Activated CD4-positive, alpha-beta T cell treated with anti-CD3 and anti-CD28 coated beads, Interleukin-2, amount 10 ng/mL, durations not matched to agents 24 days and 14 days (primary cell): ENCODE measurements around the gene IP6K1. TPM values are rescaled to one million over a fixed set of nuclear protein-coding genes. Genes with fewer than 3 reads are reported as not detected.
A peak's percentile ranks its signal among the peaks of the same experiment; 100 is the strongest.

Experiments
- DNase-seq: peaks from one replicate; pipeline ENCODE4 v3.0.0; 2022
- H3K27ac Mint-ChIP-seq: one replicate; pipeline ENCODE4 v1.8.0; 2022; ENCODE audit warnings: mild to moderate bottlenecking, mixed read lengths
- H3K27me3 Mint-ChIP-seq: one replicate; pipeline ENCODE4 v1.8.0; 2022; ENCODE audit warnings: mixed read lengths
- H3K36me3 Mint-ChIP-seq: one replicate; pipeline ENCODE4 v1.8.0; 2022; ENCODE audit warnings: low read depth, mild to moderate bottlenecking, mixed read lengths
- H3K4me1 Mint-ChIP-seq: one replicate; pipeline ENCODE4 v1.8.0; 2021; ENCODE audit warnings: mixed read lengths
- H3K4me3 Mint-ChIP-seq: one replicate; pipeline ENCODE4 v1.8.0; 2022; ENCODE audit warnings: mild to moderate bottlenecking, moderate library complexity, mixed read lengths
- H3K9me3 Mint-ChIP-seq: one replicate; pipeline ENCODE4 v1.8.0; 2021; ENCODE audit warnings: mixed read lengths
- intact Hi-C: fragments of 100-400 bp; cut with micrococcal nuclease; formaldehyde crosslinking; loops from one replicate; pipeline ENCODE4 v1.15.1; 2023
- total RNA-seq: library from RNA; stranded (reverse); gene quantifications from 2 replicates; pipeline ENCODE4 v1.2.3, GENCODE V29; 2022

IP6K1 gene
- total RNA-seq, 1 donor from 2014 or later = 42.2 TPM

DNA sequence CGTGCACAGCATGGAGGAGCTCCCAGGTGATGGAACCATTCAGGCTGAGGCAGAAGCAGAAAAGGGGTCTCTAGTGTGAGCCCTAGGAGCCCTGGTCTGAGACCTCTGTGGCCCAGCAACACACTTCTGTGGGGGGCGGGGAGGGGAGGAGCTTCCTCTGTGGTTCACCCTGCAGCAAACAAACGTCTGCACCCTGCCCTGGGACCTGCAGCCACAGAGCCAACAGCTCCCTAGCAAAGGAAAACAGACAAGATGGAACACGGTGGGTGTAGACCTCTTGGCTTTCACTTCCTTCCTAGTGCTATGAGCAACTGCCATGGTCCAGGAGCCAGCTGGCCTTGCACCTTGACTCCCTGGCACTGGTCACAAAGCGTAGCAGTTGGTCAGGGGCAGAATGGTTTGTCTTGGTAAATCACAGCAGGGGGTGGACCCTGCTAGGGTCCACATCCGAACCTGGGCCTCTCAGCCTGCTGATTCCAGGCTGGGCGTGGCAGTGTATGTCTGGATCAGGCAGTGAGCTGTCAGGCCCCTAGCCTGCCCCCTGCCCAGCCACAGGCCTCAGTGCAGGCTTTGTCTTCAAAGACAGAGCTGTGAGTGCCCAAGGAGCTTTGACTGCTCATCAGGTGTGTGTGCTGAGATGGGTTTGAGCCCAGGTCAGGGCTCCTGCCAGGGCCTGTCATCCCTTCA is 73.6 kb downstream of the IP6K1 start:
- Mint-ChIP-seq H3K36me3 (peaks cover 6% of the 10 kb centered on the region), H3K4me1 (peaks cover 11% of the 10 kb centered on the region), H3K9me3 (no peaks in the 10 kb centered on the region), H3K4me3 (no peak overlapping the region), H3K27me3 (no peaks in the 10 kb centered on the region), H3K27ac (no peak overlapping the region)
- peak; percentile 69 for DNase-seq
- intact Hi-C loops = no loop called here

GRCh38 chr3:49712166-49712565 is 74.2 kb downstream of the IP6K1 start:
- H3K27me3 Mint-ChIP-seq = no peaks in the 10 kb centered on the region
- peaks cover 11% of the 10 kb centered on the region for H3K4me1 Mint-ChIP-seq
- H3K4me3 Mint-ChIP-seq = no peak overlapping the region
- DNase-seq = no peak
- H3K36me3 Mint-ChIP-seq = peaks cover 6% of the 10 kb centered on the region
- intact Hi-C loops = no loop called here
- H3K27ac Mint-ChIP-seq = no peak overlapping the region
- H3K9me3 Mint-ChIP-seq = no peaks in the 10 kb centered on the region

DNA sequence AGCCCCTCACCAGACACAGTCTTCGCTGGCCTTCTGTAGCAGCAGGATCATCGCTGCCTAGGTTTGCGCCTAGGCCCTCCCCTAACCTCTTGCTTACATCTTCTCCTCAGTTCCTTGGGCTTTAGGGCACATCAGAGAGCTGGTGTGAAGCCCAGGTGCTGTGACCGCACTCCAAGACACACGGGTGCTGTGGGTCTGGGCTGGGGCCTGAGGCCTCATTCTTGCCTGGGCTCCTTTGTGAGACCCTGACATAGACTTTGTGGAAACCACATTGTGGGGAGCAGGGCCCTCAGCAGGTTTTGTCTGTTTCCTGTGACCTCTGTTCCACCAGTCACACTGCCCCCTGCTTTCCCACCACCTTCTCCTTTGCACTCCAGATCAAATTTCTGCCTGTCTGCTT is 74.9 kb downstream of the IP6K1 start:
- peaks cover 11% of the 10 kb centered on the region for H3K36me3 Mint-ChIP-seq
- H3K27ac Mint-ChIP-seq = no peak overlapping the region
- H3K4me1 Mint-ChIP-seq = peaks cover 11% of the 10 kb centered on the region
- intact Hi-C loops = no loop called here
- H3K4me3 Mint-ChIP-seq = no peak overlapping the region
- no peak for DNase-seq
- H3K27me3 Mint-ChIP-seq = no peaks in the 10 kb centered on the region
- no peaks in the 10 kb centered on the region for H3K9me3 Mint-ChIP-seq

GRCh38 chr3:49709852-49710251 is 76.5 kb downstream of the IP6K1 start:
- Mint-ChIP-seq H3K27ac (no peak overlapping the region), H3K9me3 (no peaks in the 10 kb centered on the region), H3K36me3 (peaks cover 12% of the 10 kb centered on the region), H3K4me1 (peaks cover 11% of the 10 kb centered on the region), H3K27me3 (no peaks in the 10 kb centered on the region), H3K4me3 (no peak overlapping the region)
- intact Hi-C loops = no loop called here
- no peak for DNase-seq

- Mint-ChIP-seq H3K9me3 (no peaks in the 10 kb centered on the region), H3K27me3 (no peaks in the 10 kb centered on the region), H3K4me1 (peaks cover 6% of the 10 kb centered on the region), H3K36me3 (peaks cover 22% of the 10 kb centered on the region), H3K4me3 (no peak overlapping the region), H3K27ac (no peak overlapping the region)
- intact Hi-C loops = no loop called here
- DNase-seq = no peak
These were observed 79.2 kb downstream of the IP6K1 start for GRCh38 chr3:49707113-49707480.

GRCh38 chr3:49706456-49707112 is 79.8 kb downstream of the IP6K1 start:
- Mint-ChIP-seq H3K4me3 (no peak overlapping the region), H3K4me1 (peaks cover 2% of the 10 kb centered on the region), H3K27me3 (no peaks in the 10 kb centered on the region)

GRCh38 chr3:49705390-49705960 is 80.9 kb downstream of the IP6K1 start:
- H3K9me3 Mint-ChIP-seq = no peaks in the 10 kb centered on the region
- DNase-seq = no peak
- no peak overlapping the region for H3K27ac Mint-ChIP-seq
- intact Hi-C loops = no loop called here
- no peaks in the 10 kb centered on the region for H3K27me3 Mint-ChIP-seq
- H3K4me3 Mint-ChIP-seq = no peak overlapping the region
- peaks cover 23% of the 10 kb centered on the region for H3K36me3 Mint-ChIP-seq
- peaks cover 2% of the 10 kb centered on the region for H3K4me1 Mint-ChIP-seq

More at GRCh38 chr3:49706456-49707112, 79.8 kb downstream of the IP6K1 start:
- no peak overlapping the region for H3K27ac Mint-ChIP-seq
- peaks cover 23% of the 10 kb centered on the region for H3K36me3 Mint-ChIP-seq
- DNase-seq = no peak
- intact Hi-C loops = no loop called here
- no peaks in the 10 kb centered on the region for H3K9me3 Mint-ChIP-seq

DNA sequence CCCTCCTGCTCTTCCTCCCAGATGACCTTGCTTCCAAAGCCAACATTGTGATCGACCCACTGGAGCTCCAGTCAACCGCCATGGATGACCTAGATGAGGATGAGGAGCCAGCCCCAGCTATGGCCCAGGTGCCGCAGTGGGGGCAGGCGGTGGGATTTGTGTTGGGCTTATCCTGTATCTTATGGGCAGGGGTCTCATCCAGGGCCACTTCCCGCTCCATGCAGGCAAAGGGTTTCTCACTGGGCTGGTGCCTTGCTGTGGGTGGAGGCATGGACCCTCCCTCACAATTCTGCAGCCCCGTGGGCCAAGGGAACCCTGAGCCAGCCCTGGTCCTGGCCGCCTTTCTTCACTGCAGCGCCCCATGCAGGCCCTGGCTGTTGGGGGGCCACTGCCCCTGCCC is 81.7 kb downstream of the IP6K1 start:
- no peak for DNase-seq
- Mint-ChIP-seq H3K4me1 (peaks cover 2% of the 10 kb centered on the region), H3K36me3 (peaks cover 25% of the 10 kb centered on the region), H3K27me3 (no peaks in the 10 kb centered on the region), H3K9me3 (no peaks in the 10 kb centered on the region), H3K4me3 (no peak overlapping the region), H3K27ac (no peak overlapping the region)
- intact Hi-C loops = no loop called here

DNA sequence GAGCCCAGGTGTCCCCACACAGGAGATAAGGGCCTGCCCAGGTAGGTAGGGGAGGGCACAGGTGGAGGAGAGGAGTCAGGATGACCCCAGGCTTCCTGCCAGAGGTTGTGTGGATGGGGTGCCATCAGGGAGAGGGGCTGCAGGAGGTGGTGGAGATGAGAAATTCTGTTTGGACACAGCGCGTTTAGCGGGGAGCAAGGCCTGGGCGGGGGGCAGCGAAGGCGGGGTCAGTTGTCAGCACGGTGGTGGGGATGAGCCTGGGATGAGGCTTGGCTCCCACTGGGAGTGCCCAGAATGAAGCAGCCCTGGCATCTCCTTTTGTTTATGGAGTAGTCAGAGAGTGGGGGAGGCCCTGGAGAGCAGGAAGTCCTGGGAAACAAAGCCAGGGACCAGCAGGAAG is 82.4 kb downstream of the IP6K1 start:
- Mint-ChIP-seq H3K4me1 (peaks cover 2% of the 10 kb centered on the region), H3K4me3 (no peak overlapping the region), H3K36me3 (peaks cover 25% of the 10 kb centered on the region), H3K27ac (no peak overlapping the region), H3K9me3 (no peaks in the 10 kb centered on the region), H3K27me3 (no peaks in the 10 kb centered on the region)
- DNase-seq = no peak
- intact Hi-C loops = loop anchor here (1.0 kb wide), 1 partner anchor 135 kb away; no protein-coding TSS in a partner anchor

DNA sequence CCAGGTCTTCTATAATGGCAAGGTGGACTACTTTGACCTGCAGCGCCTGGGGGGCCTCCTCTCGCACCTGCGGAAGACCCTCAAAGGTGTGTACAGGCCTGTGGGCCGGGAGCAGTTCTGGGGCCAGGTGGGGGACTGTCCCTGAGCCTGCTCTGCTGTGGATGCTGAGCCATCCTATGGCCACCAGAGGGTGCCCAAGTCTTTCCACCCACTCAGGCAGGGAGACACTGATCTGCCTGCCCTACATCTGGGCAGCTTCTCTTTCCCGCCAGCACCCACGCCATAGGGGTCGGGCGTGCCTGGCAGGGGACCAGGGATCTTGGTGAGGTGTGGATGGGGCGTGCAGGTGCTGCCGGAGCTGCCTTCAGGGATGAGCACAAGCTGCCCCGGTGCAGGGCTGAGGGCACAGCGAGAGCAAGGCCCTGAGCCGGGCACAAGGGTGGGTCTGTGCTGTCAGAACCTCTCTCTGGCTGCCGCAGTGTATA is 82.9 kb downstream of the IP6K1 start:
- Mint-ChIP-seq H3K4me3 (no peak overlapping the region), H3K4me1 (peaks cover 2% of the 10 kb centered on the region), H3K27ac (no peak overlapping the region), H3K36me3 (peaks cover 25% of the 10 kb centered on the region), H3K9me3 (no peaks in the 10 kb centered on the region), H3K27me3 (no peaks in the 10 kb centered on the region)
- intact Hi-C loops = loop anchor here (1.0 kb wide), 1 partner anchor 136 kb away; no protein-coding TSS in a partner anchor
- peak; percentile 91 for DNase-seq

- Mint-ChIP-seq H3K4me1 (peaks cover 2% of the 10 kb centered on the region), H3K9me3 (no peaks in the 10 kb centered on the region), H3K27ac (no peak overlapping the region), H3K4me3 (no peak overlapping the region), H3K27me3 (no peaks in the 10 kb centered on the region), H3K36me3 (peaks cover 25% of the 10 kb centered on the region)
- intact Hi-C loops = loop anchor here (1.0 kb wide), 1 partner anchor 137 kb away; no protein-coding TSS in a partner anchor
- DNase-seq = no peak
These were observed 83.7 kb downstream of the IP6K1 start for GRCh38 chr3:49702672-49703071.

- Mint-ChIP-seq H3K4me1 (peaks cover 2% of the 10 kb centered on the region), H3K27ac (no peak overlapping the region), H3K27me3 (no peaks in the 10 kb centered on the region), H3K36me3 (peaks cover 18% of the 10 kb centered on the region), H3K9me3 (no peaks in the 10 kb centered on the region), H3K4me3 (no peak overlapping the region)
- no peak for DNase-seq
- intact Hi-C loops = no loop called here
These were observed 84.8 kb downstream of the IP6K1 start for GRCh38 chr3:49701388-49702077.

DNA sequence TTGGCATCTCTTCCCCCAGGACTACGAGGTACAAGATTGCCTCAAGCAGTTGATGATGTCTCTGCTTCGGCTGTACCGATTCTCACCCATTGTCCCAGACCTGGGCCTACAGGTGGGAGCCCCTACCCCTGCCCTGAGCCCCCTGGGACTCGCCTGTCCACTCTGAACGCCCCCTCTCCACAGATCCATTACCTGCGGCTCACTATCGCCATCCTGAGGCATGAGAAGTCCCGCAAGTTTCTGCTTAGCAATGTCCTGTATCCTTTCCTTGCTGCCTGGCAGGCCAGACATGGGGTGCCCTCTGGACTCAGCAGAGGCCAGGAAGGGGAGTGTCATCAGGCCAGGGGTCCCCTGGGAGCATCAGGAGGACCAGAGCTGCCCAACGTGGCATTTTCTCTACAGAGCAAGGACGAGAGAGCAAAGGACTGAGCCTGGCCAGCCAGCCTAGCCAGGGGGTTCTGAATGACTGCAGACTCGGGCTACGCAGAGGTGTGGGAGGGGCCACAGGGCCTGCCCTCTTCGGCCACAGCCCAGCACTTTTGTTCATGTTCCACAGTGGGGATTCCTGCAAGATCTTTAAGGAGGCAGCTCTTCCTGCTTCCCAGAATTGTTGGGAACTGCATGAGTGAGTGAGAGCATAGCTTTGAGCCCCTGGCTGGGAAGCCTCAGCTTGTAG is 85.8 kb downstream of the IP6K1 start:
- H3K27ac Mint-ChIP-seq = no peak overlapping the region
- no peak for DNase-seq
- H3K4me1 Mint-ChIP-seq = peaks cover 2% of the 10 kb centered on the region
- intact Hi-C loops = no loop called here
- no peaks in the 10 kb centered on the region for H3K9me3 Mint-ChIP-seq
- H3K4me3 Mint-ChIP-seq = no peak overlapping the region
- no peaks in the 10 kb centered on the region for H3K27me3 Mint-ChIP-seq
- peaks cover 15% of the 10 kb centered on the region for H3K36me3 Mint-ChIP-seq
